ENCODE measurements around the gene TUBGCP3. TPM values are rescaled to one million over a fixed set of nuclear protein-coding genes. Genes with fewer than 3 reads are reported as not detected.
"Not testable (repeated sequence)": the region's sequence is repeated elsewhere in the genome, so short reads cannot be mapped to it uniquely, and the experiment has no call there.

TUBGCP3 gene
- total RNA-seq, 6 experiments from 2014 or later = 13.0 to 20.0 (median 17.6) TPM

- no peak for ATAC-seq
- TF ChIP-seq POLR2A (IDR thresholded peaks at IDR 0.05) (no peak), CTCF (IDR thresholded peaks at IDR 0.05) (no peak)
- H3K9me3 ChIP-seq = no peaks in the 10 kb centered on the region
- no peaks in the 10 kb centered on the region for H3K27me3 ChIP-seq
- no peak overlapping the region for H3K27ac ChIP-seq
- no peaks in the 10 kb centered on the region for H3K4me1 ChIP-seq
- WGBS (ENCODE audit: insufficient coverage, low coverage, low lambda C conversion rate, missing lambda C conversion rate) = 96% methylated on average over 4 of the region's 11 CpGs
- H3K36me3 ChIP-seq = peaks cover 0 to 9% (median 2%) of the 10 kb centered on the region in 4 donors
- no peak overlapping the region for H3K4me3 ChIP-seq
- no peak for DNase-seq
- intact Hi-C loops (cut with DNase I) = no loop called here
Measured at GRCh38 chr13:112486386-112487126, 101.4 kb downstream of the TUBGCP3 start.

GRCh38 chr13:112485814-112486213 is 102.1 kb downstream of the TUBGCP3 start:
- H3K4me1 ChIP-seq; DNase-seq; H3K4me3 ChIP-seq; ATAC-seq; H3K27ac ChIP-seq; H3K9me3 ChIP-seq; intact Hi-C loops (cut with DNase I); H3K36me3 ChIP-seq; H3K27me3 ChIP-seq: not testable (repeated sequence)
- 90% methylated on average over 4 of the region's 25 CpGs for WGBS (ENCODE audit: insufficient coverage, low coverage, low lambda C conversion rate, missing lambda C conversion rate)

- WGBS (ENCODE audit: insufficient coverage, low coverage, low lambda C conversion rate, missing lambda C conversion rate) = 83% methylated on average over 6 of the region's 7 CpGs
- no peak for TF ChIP-seq CTCF (IDR thresholded peaks at IDR 0.05)
- TF ChIP-seq POLR2A (IDR thresholded peaks at IDR 0.05) = no peak
- no peaks in the 10 kb centered on the region for H3K9me3 ChIP-seq
Measured at GRCh38 chr13:112483299-112483698, 104.7 kb downstream of the TUBGCP3 start.

GRCh38 chr13:112481458-112481857 is 106.5 kb downstream of the TUBGCP3 start:
- ATAC-seq (no peak), DNase-seq (no peak)
- H3K4me1 ChIP-seq = peaks cover 0 to 11% (median 4%) of the 10 kb centered on the region in 4 donors
- peaks cover 0 to 7% (median 2%) of the 10 kb centered on the region in 4 donors for H3K36me3 ChIP-seq
- intact Hi-C loops (cut with DNase I) = no loop called here
- H3K27me3 ChIP-seq = no peaks in the 10 kb centered on the region
- H3K4me3 ChIP-seq = no peak overlapping the region
- H3K27ac ChIP-seq = no peak overlapping the region
- no peak for TF ChIP-seq POLR2A (IDR thresholded peaks at IDR 0.05)
- no peak for TF ChIP-seq CTCF (IDR thresholded peaks at IDR 0.05)
- H3K9me3 ChIP-seq = no peaks in the 10 kb centered on the region

More at GRCh38 chr13:112483299-112483698, 104.7 kb downstream of the TUBGCP3 start:
- no peak overlapping the region for H3K4me3 ChIP-seq
- peaks cover 0 to 9% (median 2%) of the 10 kb centered on the region in 4 donors for H3K36me3 ChIP-seq
- ATAC-seq = no peak
- H3K27me3 ChIP-seq = no peaks in the 10 kb centered on the region
- intact Hi-C loops (cut with DNase I) = no loop called here
- H3K4me1 ChIP-seq = no peaks in the 10 kb centered on the region
- DNase-seq = no peak
- H3K27ac ChIP-seq = no peak overlapping the region

- DNase-seq (no peak), ATAC-seq (no peak)
- H3K27me3 ChIP-seq = no peaks in the 10 kb centered on the region
- intact Hi-C loops (cut with DNase I) = no loop called here
- H3K4me3 ChIP-seq = no peak overlapping the region
- no peaks in the 10 kb centered on the region for H3K9me3 ChIP-seq
- H3K36me3 ChIP-seq = no peaks in the 10 kb centered on the region
- H3K27ac ChIP-seq = no peak overlapping the region
- H3K4me1 ChIP-seq = peaks cover 0 to 26% (median 8%) of the 10 kb centered on the region in 4 donors
- WGBS (ENCODE audit: insufficient coverage, low coverage, low lambda C conversion rate, missing lambda C conversion rate) = 100% methylated on average over 3 of the region's 7 CpGs
- TF ChIP-seq CTCF (IDR thresholded peaks at IDR 0.05) = no peak
- no peak for TF ChIP-seq POLR2A (IDR thresholded peaks at IDR 0.05)
Measured at GRCh38 chr13:112479389-112479788, 108.6 kb downstream of the TUBGCP3 start.
